Panc1 (cell line): ENCODE results near the gene TIE1. TPM values are rescaled to one million over a fixed set of nuclear protein-coding genes. Genes with fewer than 3 reads are reported as not detected.

Experiments used
- ATAC-seq: fragments of 200-7000 bp; cut with Tn5 transposase; 2 replicates; pipeline ENCODE4 v1.9.1; 2020; ENCODE audit warnings: mild to moderate bottlenecking, moderate library complexity
- BruUV-seq: library from RNA; stranded (reverse); fragments of 400-500 nt; replicated peaks from 2 replicates; lab custom pipeline; 2021; lab: Mats Ljungman, UMichigan
- CTCF ChIA-PET: fragments of 300-600 bp; sonication (Branson Sonifier 250); formaldehyde crosslinking; loops from one replicate; lab custom pipeline; 2022; ENCODE audit warnings: antibody characterized with exemption; lab: Charles Lee
- POLR2A ChIA-PET: fragments of 300-600 bp; sonication (Branson Sonifier 250); formaldehyde crosslinking; loops from one replicate; lab custom pipeline; 2022; ENCODE audit warnings: antibody characterized with exemption; lab: Charles Lee
- DNase-seq: peaks from one replicate; pipeline ENCODE4 v3.0.0-alpha.2; 2010; ENCODE audit warnings: low read depth, low spot score
- H3K27ac ChIP-seq: 2 replicates; pipeline ENCODE4 v1.5.1; 2011; ENCODE audit warnings: mild to moderate bottlenecking, low read length, inconsistent platforms
- H3K27me3 ChIP-seq: fragments of 200-500 bp; sonication (Bioruptor generic); 2 replicates; pipeline ENCODE4 v1.6.0; 2014; ENCODE audit warnings: low read length, inconsistent platforms; ENCODE audit not compliant: control insufficient read depth, insufficient read depth
- H3K36me3 ChIP-seq: fragments of 200-500 bp; sonication (Bioruptor generic); 2 replicates; pipeline ENCODE4 v1.5.1; 2014; ENCODE audit warnings: inconsistent platforms, mild to moderate bottlenecking, low read length, moderate library complexity; ENCODE audit not compliant: control insufficient read depth, insufficient read depth
- H3K4me1 ChIP-seq: 2 replicates; pipeline ENCODE4 v1.5.1; 2011; ENCODE audit warnings: inconsistent platforms, mild to moderate bottlenecking, low read length, moderate library complexity; ENCODE audit not compliant: control insufficient read depth, insufficient read depth
- H3K4me3 ChIP-seq, 2 experiments: 2 replicates each; pipeline ENCODE4 v1.5.1; 2011 to 2012; ENCODE audit warnings: low read depth in 2 of 2, low read length in 2 of 2, mild to moderate bottlenecking in 2 of 2, inconsistent platforms in 1 of 2, moderate library complexity in 1 of 2
- H3K9me3 ChIP-seq: fragments of 200-500 bp; sonication (Bioruptor generic); 2 replicates; pipeline ENCODE4 v1.5.1; 2014; ENCODE audit warnings: low read depth, mild to moderate bottlenecking, inconsistent platforms, low read length, moderate library complexity; ENCODE audit not compliant: control insufficient read depth, insufficient read depth
- POLR2AphosphoS5 ChIP-seq: IDR thresholded peaks from 2 replicates; pipeline ENCODE4 v1.6.1; 2012; ENCODE audit warnings: mild to moderate bottlenecking, low read depth, low read length, moderate library complexity
- SIN3A ChIP-seq: IDR thresholded peaks from 2 replicates; pipeline ENCODE4 v1.6.1; 2012; ENCODE audit warnings: low read depth, mild to moderate bottlenecking, low read length, moderate library complexity, borderline replicate concordance; ENCODE audit not compliant: insufficient read depth
- TCF7L2 ChIP-seq: IDR thresholded peaks from 2 replicates; pipeline ENCODE4 v1.6.1; 2011; ENCODE audit warnings: mild to moderate bottlenecking, low read depth, low read length, inconsistent platforms
- in situ Hi-C: cut with HindIII; loops from 2 replicates; pipeline ENCODE4 v1.10.0; 2016; ENCODE audit warnings: low sequenced_read_pairs, low pct_unique_long_range_greater_than_20kb
- intact Hi-C: fragments of 100-400 bp; cut with micrococcal nuclease; formaldehyde crosslinking; loops from one replicate; pipeline ENCODE4 v1.10.0; 2022; ENCODE audit not compliant: unreplicated experiment
- total RNA-seq: library from RNA; stranded (reverse); gene quantifications from one replicate; pipeline ENCODE4 v1.2.1, GENCODE V29; 2021; ENCODE audit not compliant: unreplicated experiment
- TF ChIP-seq, protein P1 (sequence below), 2 experiments: IDR thresholded peaks; 2 replicates each; pipeline ENCODE4 v1.6.1; 2011 to 2012; ENCODE audit warnings: low read depth in 2 of 2, control low read depth in 1 of 2, low read length in 1 of 2, mild to moderate bottlenecking in 1 of 2, moderate library complexity in 1 of 2; ENCODE audit not compliant: insufficient read depth in 1 of 2
- TF ChIP-seq, protein P2 (sequence below): fragments of 450-650 bp; IDR thresholded peaks from 2 replicates; pipeline ENCODE4 v1.5.1; 2017; ENCODE audit warnings: mild to moderate bottlenecking

TIE1 gene
- total RNA-seq, 1 experiment from 2014 or later, result 0.28 TPM

DNA sequence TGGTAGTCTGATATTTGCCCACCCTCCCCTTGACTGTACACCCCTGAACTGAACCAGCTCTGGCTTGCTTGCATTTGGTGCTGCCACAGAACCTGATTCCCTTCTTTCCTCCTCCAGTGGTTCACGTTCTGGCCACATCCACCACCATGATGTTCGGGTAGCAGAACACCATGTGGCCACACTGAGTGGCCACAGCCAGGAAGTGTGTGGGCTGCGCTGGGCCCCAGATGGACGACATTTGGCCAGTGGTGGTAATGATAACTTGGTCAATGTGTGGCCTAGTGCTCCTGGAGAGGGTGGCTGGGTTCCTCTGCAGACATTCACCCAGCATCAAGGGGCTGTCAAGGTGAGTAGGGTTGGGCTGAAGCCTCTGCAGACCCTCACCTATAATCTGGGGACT is 59.8 kb downstream of the TIE1 start:
- POLR2A ChIA-PET, result no interaction called here
- H3K4me1 ChIP-seq, result peaks cover 28% of the 10 kb centered on the region
- H3K4me3 ChIP-seq, result peak overlapping the region; percentile 90 to 95
- in situ Hi-C loops (no loop called here), intact Hi-C loops (no loop called here)
- H3K27me3 ChIP-seq, result no peaks in the 10 kb centered on the region
- ATAC-seq (no peak), DNase-seq (no peak)
- TF ChIP-seq, protein P1, sequence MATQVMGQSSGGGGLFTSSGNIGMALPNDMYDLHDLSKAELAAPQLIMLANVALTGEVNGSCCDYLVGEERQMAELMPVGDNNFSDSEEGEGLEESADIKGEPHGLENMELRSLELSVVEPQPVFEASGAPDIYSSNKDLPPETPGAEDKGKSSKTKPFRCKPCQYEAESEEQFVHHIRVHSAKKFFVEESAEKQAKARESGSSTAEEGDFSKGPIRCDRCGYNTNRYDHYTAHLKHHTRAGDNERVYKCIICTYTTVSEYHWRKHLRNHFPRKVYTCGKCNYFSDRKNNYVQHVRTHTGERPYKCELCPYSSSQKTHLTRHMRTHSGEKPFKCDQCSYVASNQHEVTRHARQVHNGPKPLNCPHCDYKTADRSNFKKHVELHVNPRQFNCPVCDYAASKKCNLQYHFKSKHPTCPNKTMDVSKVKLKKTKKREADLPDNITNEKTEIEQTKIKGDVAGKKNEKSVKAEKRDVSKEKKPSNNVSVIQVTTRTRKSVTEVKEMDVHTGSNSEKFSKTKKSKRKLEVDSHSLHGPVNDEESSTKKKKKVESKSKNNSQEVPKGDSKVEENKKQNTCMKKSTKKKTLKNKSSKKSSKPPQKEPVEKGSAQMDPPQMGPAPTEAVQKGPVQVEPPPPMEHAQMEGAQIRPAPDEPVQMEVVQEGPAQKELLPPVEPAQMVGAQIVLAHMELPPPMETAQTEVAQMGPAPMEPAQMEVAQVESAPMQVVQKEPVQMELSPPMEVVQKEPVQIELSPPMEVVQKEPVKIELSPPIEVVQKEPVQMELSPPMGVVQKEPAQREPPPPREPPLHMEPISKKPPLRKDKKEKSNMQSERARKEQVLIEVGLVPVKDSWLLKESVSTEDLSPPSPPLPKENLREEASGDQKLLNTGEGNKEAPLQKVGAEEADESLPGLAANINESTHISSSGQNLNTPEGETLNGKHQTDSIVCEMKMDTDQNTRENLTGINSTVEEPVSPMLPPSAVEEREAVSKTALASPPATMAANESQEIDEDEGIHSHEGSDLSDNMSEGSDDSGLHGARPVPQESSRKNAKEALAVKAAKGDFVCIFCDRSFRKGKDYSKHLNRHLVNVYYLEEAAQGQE (IDR thresholded peaks at IDR 0.05; ENCODE audit: insufficient read depth in 1 of 2, low read depth in 2 of 2, low read length in 1 of 2), result no peak
- 0 out of 2 replicates have a peak, but pooled peaks have one; percentile 25 for TF ChIP-seq SIN3A
- TF ChIP-seq, protein P2, sequence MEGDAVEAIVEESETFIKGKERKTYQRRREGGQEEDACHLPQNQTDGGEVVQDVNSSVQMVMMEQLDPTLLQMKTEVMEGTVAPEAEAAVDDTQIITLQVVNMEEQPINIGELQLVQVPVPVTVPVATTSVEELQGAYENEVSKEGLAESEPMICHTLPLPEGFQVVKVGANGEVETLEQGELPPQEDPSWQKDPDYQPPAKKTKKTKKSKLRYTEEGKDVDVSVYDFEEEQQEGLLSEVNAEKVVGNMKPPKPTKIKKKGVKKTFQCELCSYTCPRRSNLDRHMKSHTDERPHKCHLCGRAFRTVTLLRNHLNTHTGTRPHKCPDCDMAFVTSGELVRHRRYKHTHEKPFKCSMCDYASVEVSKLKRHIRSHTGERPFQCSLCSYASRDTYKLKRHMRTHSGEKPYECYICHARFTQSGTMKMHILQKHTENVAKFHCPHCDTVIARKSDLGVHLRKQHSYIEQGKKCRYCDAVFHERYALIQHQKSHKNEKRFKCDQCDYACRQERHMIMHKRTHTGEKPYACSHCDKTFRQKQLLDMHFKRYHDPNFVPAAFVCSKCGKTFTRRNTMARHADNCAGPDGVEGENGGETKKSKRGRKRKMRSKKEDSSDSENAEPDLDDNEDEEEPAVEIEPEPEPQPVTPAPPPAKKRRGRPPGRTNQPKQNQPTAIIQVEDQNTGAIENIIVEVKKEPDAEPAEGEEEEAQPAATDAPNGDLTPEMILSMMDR, result no peak
- H3K9me3 ChIP-seq, result no peaks in the 10 kb centered on the region
- CTCF ChIA-PET, result no interaction called here
- peak overlapping the region; percentile 93 for H3K27ac ChIP-seq
- BruUV-seq, result no TSS peak
- H3K36me3 ChIP-seq, result peaks cover 12% of the 10 kb centered on the region

DNA sequence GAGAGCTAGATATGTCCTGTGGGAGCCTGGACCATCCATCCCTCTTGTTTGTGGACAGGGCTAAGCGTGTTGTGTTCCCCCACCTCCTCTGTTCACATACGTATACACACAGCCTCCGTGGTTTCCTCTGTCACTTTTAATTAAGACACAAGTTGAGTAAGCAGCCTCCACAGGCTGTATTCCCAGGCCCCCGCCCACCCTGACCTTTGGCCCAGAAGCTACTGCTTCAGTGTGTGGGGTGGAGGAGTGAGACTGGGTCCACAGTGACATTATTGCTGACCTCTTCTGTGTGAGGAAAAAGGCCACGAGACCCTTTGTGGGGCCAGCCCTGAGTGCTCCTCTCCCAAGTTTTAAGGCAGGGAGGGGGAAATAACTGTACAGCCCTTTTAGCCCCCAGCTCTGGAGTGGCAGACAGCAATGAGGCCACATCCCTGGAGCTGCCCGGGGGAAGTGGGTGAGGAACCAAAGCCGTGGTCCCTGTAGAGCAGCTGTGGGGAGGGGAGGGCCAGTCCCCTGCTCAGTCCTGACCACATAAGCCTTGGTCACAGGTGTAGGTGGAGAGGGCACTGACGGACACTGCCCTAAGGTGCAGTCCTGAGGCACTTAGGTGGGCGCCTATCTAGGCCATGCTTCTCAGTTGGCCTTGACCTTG is 62.6 kb downstream of the TIE1 start:
- BruUV-seq, result no TSS peak
- CTCF ChIA-PET, result interaction anchor here (0.7 kb wide), 1 partner anchor 103 kb away, joined by 5 read pairs; no protein-coding TSS in a partner anchor
- H3K27ac ChIP-seq, result peak overlapping the region; percentile 15; the same call in 1 of the 2 replicates

More for the DNA sequence above, 62.6 kb downstream of the TIE1 start:
- POLR2A ChIA-PET, result interaction anchor here (0.6 kb wide), 1 partner anchor 705 kb away, joined by 5 read pairs; no protein-coding TSS in a partner anchor
- intact Hi-C loops (no loop called here), in situ Hi-C loops (no loop called here)
- TF ChIP-seq, protein P2, result no peak
- TF ChIP-seq TCF7L2, result no peak
- TF ChIP-seq POLR2AphosphoS5, result no peak
- TF ChIP-seq, protein P1 (IDR thresholded peaks at IDR 0.05; ENCODE audit: insufficient read depth in 1 of 2, low read depth in 2 of 2, low read length in 1 of 2), result no peak
- no peak for TF ChIP-seq SIN3A
- peaks cover 35% of the 10 kb centered on the region for H3K4me1 ChIP-seq
- no peak overlapping the region for H3K4me3 ChIP-seq
- DNase-seq (no peak), ATAC-seq (no peak)
- H3K36me3 ChIP-seq, result peaks cover 12% of the 10 kb centered on the region
- H3K9me3 ChIP-seq, result no peaks in the 10 kb centered on the region
- no peaks in the 10 kb centered on the region for H3K27me3 ChIP-seq
